Endothelial cell of umbilical vein (primary cell): ENCODE measurements around the gene CDK5.

Experiments
- POLR2A ChIP-seq: IDR thresholded peaks from 2 replicates; pipeline ENCODE4 v1.6.1; 2012; ENCODE audit warnings: low read depth, mild to moderate bottlenecking, control low read depth, low read length
- TF ChIP-seq, protein P1 (sequence below), 2 donors: IDR thresholded peaks; 1 replicate in 1 of 2; 2 replicates in 1 of 2; pipeline ENCODE4 v1.5.1; 2011; ENCODE audit warnings: low read length in 2 of 2, mild to moderate bottlenecking in 2 of 2, moderate library complexity in 2 of 2, control low read depth in 1 of 2, inconsistent platforms in 1 of 2, low read depth in 1 of 2; ENCODE audit not compliant: insufficient read depth in 1 of 2; ENCODE audit errors: extremely low read depth in 1 of 2

DNA sequence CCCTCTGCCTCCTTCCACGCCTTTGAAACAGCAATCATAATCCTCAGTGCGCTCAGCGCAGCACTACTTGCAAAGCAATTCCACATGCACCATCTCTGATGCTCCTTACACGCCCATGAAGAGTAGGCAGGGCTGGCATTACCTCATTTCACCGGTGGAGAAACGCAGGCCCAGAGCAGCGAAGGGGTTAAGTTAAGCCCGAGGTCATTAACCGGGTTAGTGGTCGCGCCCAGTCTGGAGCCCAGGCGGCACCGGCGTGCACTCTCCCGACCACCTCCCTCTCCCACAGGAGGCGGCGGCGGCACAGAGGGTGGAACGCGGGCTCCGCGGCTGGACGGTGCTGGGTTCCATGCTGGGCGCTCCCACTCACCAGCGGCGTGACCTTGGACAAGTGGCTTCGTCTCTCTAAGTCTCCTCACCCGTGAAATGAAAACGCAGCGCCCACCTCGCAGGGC is 22.4 kb upstream of the CDK5 start:
- TF ChIP-seq POLR2A: no peak
- TF ChIP-seq, protein P1, sequence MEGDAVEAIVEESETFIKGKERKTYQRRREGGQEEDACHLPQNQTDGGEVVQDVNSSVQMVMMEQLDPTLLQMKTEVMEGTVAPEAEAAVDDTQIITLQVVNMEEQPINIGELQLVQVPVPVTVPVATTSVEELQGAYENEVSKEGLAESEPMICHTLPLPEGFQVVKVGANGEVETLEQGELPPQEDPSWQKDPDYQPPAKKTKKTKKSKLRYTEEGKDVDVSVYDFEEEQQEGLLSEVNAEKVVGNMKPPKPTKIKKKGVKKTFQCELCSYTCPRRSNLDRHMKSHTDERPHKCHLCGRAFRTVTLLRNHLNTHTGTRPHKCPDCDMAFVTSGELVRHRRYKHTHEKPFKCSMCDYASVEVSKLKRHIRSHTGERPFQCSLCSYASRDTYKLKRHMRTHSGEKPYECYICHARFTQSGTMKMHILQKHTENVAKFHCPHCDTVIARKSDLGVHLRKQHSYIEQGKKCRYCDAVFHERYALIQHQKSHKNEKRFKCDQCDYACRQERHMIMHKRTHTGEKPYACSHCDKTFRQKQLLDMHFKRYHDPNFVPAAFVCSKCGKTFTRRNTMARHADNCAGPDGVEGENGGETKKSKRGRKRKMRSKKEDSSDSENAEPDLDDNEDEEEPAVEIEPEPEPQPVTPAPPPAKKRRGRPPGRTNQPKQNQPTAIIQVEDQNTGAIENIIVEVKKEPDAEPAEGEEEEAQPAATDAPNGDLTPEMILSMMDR (IDR thresholded peaks at IDR 0.05; ENCODE audit: extremely low read depth in 1 of 2, insufficient read depth in 1 of 2, low read depth in 1 of 2, low read length in 2 of 2): no peak
